Endothelial cell of umbilical vein (primary cell): ENCODE measurements around the gene RMND1. TPM values are rescaled to one million over a fixed set of nuclear protein-coding genes. Genes with fewer than 3 reads are reported as not detected.
A peak's percentile ranks its signal among the peaks of the same experiment; 100 is the strongest.

ENCODE experiments used
- BruUV-seq: library from RNA; stranded (reverse); fragments of 400-500 nt; replicated peaks from 2 replicates; lab custom pipeline; 2021; lab: Mats Ljungman, UMichigan
- CTCF ChIA-PET: fragments of 300-600, 350-600 bp; sonication (Branson Sonifier 250); formaldehyde crosslinking; loops from one replicate; lab custom pipeline; 2021; ENCODE audit warnings: antibody characterized with exemption, inconsistent platforms; lab: Charles Lee
- POLR2A ChIA-PET: fragments of 300-600, 350-600 bp; sonication (Branson Sonifier 250); formaldehyde crosslinking; loops from one replicate; lab custom pipeline; 2021; ENCODE audit warnings: antibody characterized with exemption, inconsistent platforms; lab: Charles Lee
- DNase-seq: peaks from one replicate; pipeline ENCODE4 v3.0.0-alpha.2; 2011; ENCODE audit warnings: low read depth, low spot score
- FAIRE-seq: peaks from 2 replicates; lab custom pipeline; 2011; peaks lifted over from hg19 to GRCh38; lab: Jason Lieb, UNC
- H2AFZ ChIP-seq: 2 replicates; pipeline ENCODE4 v1.6.0; 2012; ENCODE audit warnings: low read depth, low read length, control low read depth, inconsistent platforms
- H3K27ac ChIP-seq: 2 replicates; pipeline ENCODE4 v1.5.1; 2011; ENCODE audit warnings: low read depth, mild to moderate bottlenecking, control low read depth, low read length, moderate library complexity; ENCODE audit not compliant: insufficient read depth
- H3K27me3 ChIP-seq, 2 experiments: 2 replicates each; pipeline versions ENCODE4 v1.6.0 to v1.6.1; 2011; ENCODE audit warnings: low read length in 2 of 2, mixed read lengths in 1 of 2; ENCODE audit not compliant: control insufficient read depth in 2 of 2, insufficient read depth in 2 of 2
- H3K36me3 ChIP-seq, 2 experiments: 2 replicates in 1 of 2; 3 replicates in 1 of 2; pipeline ENCODE4 v1.5.1; 2011; ENCODE audit warnings: low read length in 2 of 2, mild to moderate bottlenecking in 1 of 2, moderate library complexity in 1 of 2; ENCODE audit not compliant: control insufficient read depth in 2 of 2, insufficient read depth in 2 of 2; ENCODE audit errors: extremely low read depth in 1 of 2
- H3K4me1 ChIP-seq: 3 replicates; pipeline ENCODE4 v1.5.1; 2011; ENCODE audit warnings: mild to moderate bottlenecking, low read length; ENCODE audit not compliant: control insufficient read depth, insufficient read depth; ENCODE audit errors: extremely low read depth
- H3K4me2 ChIP-seq: 2 replicates; pipeline ENCODE4 v1.6.1; 2011; ENCODE audit warnings: low read length, control low read depth, mixed read lengths; ENCODE audit not compliant: insufficient read depth
- H3K4me3 ChIP-seq, 3 experiments: fragments of 200-600 bp in 1 of 3; sonication (generic), shearing (Covaris generic) in 1 of 3; replicated peaks in 1 of 3; 2 replicates each; pipeline ENCODE4 v1.5.1; 2011 to 2016; ENCODE audit warnings: control low read depth in 3 of 3, low read length in 3 of 3, mild to moderate bottlenecking in 2 of 3, inconsistent platforms in 1 of 3, low read depth in 1 of 3, moderate library complexity in 1 of 3; ENCODE audit not compliant: insufficient read depth in 1 of 3
- H3K79me2 ChIP-seq: 2 replicates; pipeline ENCODE4 v1.6.0; 2012; ENCODE audit warnings: low read length, inconsistent platforms; ENCODE audit not compliant: control insufficient read depth, insufficient read depth
- H3K9ac ChIP-seq: replicated peaks from 2 replicates; pipeline ENCODE3; 2011; ENCODE audit warnings: low read length, control low read depth; ENCODE audit not compliant: insufficient read depth; ENCODE audit errors: extremely low read depth
- H3K9me1 ChIP-seq: replicated peaks from 3 replicates; pipeline ENCODE4 v1.6.0; 2011; ENCODE audit warnings: mild to moderate bottlenecking, low read length; ENCODE audit not compliant: control insufficient read depth, insufficient read depth; ENCODE audit errors: extremely low read depth
- H3K9me3 ChIP-seq: replicated peaks from 2 replicates; pipeline ENCODE4 v1.5.1; 2012; ENCODE audit warnings: low read length, inconsistent platforms; ENCODE audit not compliant: control insufficient read depth, insufficient read depth
- H4K20me1 ChIP-seq: replicated peaks from 2 replicates; pipeline ENCODE3; 2011; ENCODE audit warnings: mild to moderate bottlenecking, low read length; ENCODE audit not compliant: control insufficient read depth, insufficient read depth; ENCODE audit errors: extremely low read depth
- CTCF ChIP-seq, 2 donors: IDR thresholded peaks; 1 replicate in 1 of 2; 2 replicates in 1 of 2; pipeline ENCODE4 v1.5.1; 2011; ENCODE audit warnings: low read length in 2 of 2, mild to moderate bottlenecking in 2 of 2, moderate library complexity in 2 of 2, control low read depth in 1 of 2, inconsistent platforms in 1 of 2, low read depth in 1 of 2; ENCODE audit not compliant: insufficient read depth in 1 of 2; ENCODE audit errors: extremely low read depth in 1 of 2
- EZH2 ChIP-seq: IDR thresholded peaks from 2 replicates; pipeline ENCODE4 v1.6.1; 2012; ENCODE audit warnings: borderline replicate concordance, low read depth, mild to moderate bottlenecking, moderate library complexity, low read length, inconsistent platforms; ENCODE audit not compliant: severe bottlenecking
- FOS ChIP-seq: IDR thresholded peaks from 2 replicates; pipeline ENCODE4 v1.6.1; 2011; ENCODE audit warnings: mild to moderate bottlenecking, low read length, moderate library complexity, borderline replicate concordance; ENCODE audit not compliant: insufficient read depth
- GATA2 ChIP-seq: IDR thresholded peaks from 2 replicates; pipeline ENCODE4 v1.7.0; 2011; ENCODE audit warnings: low read depth, mild to moderate bottlenecking, moderate library complexity, mixed read lengths, low read length; ENCODE audit not compliant: insufficient read length, insufficient read depth
- JUN ChIP-seq: IDR thresholded peaks from 2 replicates; pipeline ENCODE4 v1.6.1; 2011; ENCODE audit warnings: borderline replicate concordance, low read depth; ENCODE audit not compliant: insufficient read length, insufficient read depth
- MYC ChIP-seq: IDR thresholded peaks from one replicate; pipeline ENCODE4 v1.6.1; 2011; ENCODE audit warnings: mild to moderate bottlenecking, low read depth, low read length
- POLR2A ChIP-seq: IDR thresholded peaks from 2 replicates; pipeline ENCODE4 v1.6.1; 2012; ENCODE audit warnings: low read depth, mild to moderate bottlenecking, control low read depth, low read length
- POLR2AphosphoS5 ChIP-seq: IDR thresholded peaks from 2 replicates; pipeline ENCODE4 v1.6.1; 2012; ENCODE audit warnings: low read depth, mild to moderate bottlenecking, control low read depth, low read length, moderate library complexity; ENCODE audit not compliant: insufficient read depth
- dilution Hi-C: fragments of 300-500 bp; cut with MboI; formaldehyde crosslinking; loops from one replicate; pipeline ENCODE4 v1.15.0; 2019; ENCODE audit warnings: low sequenced_read_pairs; ENCODE audit not compliant: extremely low pct_ligation_motif_present
- intact Hi-C: fragments of 100-400 bp; cut with micrococcal nuclease; formaldehyde crosslinking; loops from one replicate; pipeline ENCODE4 v1.10.0; 2022
- polyA plus RNA-seq, 4 experiments: library from polyadenylated mRNA; depleted of rRNA in 3 of 4; stranded (reverse) in 3 of 4; unstranded in 1 of 4; fragments of >200 nt; gene quantifications; 2 replicates each; pipeline versions ENCODE4 v1.2.1 to v1.2.3, GENCODE V29; 2011 to 2012; ENCODE audit warnings: missing spikeins in 1 of 4
- total RNA-seq: library from RNA; stranded (reverse); gene quantifications from 2 replicates; pipeline ENCODE4 v1.2.3, GENCODE V29; 2021
- TF ChIP-seq, protein P1 (sequence below): IDR thresholded peaks from 2 replicates; pipeline ENCODE4 v1.6.1; 2011; ENCODE audit not compliant: insufficient read depth, insufficient read length

RMND1 gene
- total and polyA plus RNA-seq, 2 donors (not counting 3 experiments of a cell fraction or from before 2014, with no cell fraction given), result 6.3 to 21.4 TPM

DNA sequence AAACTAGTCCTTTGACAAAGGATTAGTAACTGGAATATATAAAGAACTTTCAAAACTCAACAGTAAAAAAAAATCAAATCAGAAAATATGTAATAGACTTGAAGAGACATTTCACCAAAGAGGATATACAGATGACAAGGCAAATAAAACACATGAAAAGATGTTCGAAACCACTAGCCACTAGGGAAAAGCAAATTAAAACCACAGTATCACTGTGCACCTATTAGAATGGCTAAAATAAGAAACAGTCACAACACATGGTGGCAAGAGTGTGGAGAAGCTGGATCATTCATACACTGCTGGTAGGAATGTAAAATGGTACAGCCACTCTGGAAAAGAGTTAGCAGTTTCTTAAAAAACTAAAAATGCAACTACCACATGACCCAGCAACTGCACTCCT is 75.5 kb downstream of the RMND1 start:
- no peak overlapping the region for H3K4me3 ChIP-seq
- H3K4me2 ChIP-seq, result no peak overlapping the region
- no peak overlapping the region for H2AFZ ChIP-seq
- DNase-seq (no peak), FAIRE-seq (peak; percentile 37)
- TF ChIP-seq FOS, result no peak
- TF ChIP-seq POLR2AphosphoS5, result no peak
- no peak for TF ChIP-seq POLR2A
- TF ChIP-seq GATA2, result no peak
- no peak for TF ChIP-seq JUN
- TF ChIP-seq EZH2, result no peak
- no peak for TF ChIP-seq CTCF (IDR thresholded peaks at IDR 0.05; ENCODE audit: extremely low read depth in 1 of 2, insufficient read depth in 1 of 2, low read depth in 1 of 2, low read length in 2 of 2)
- TF ChIP-seq, protein P1, sequence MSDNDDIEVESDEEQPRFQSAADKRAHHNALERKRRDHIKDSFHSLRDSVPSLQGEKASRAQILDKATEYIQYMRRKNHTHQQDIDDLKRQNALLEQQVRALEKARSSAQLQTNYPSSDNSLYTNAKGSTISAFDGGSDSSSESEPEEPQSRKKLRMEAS, result no peak
- no peak for TF ChIP-seq MYC
- H3K27ac ChIP-seq, result no peak overlapping the region
- no peaks in the 10 kb centered on the region for H4K20me1 ChIP-seq
- peaks cover 46% of the 10 kb centered on the region for H3K79me2 ChIP-seq
- dilution Hi-C loops, result no loop called here
- H3K36me3 ChIP-seq, result peaks cover under 1 to 3% of the 10 kb centered on the region in 2 experiments
- H3K9ac ChIP-seq, result no peak overlapping the region
- ChIA-PET POLR2A (no interaction called here), CTCF (interaction anchor here (1.0 to 1.7 kb wide), 2 partner anchors 14 to 42 kb away, joined by 3 to 7 read pairs; no protein-coding TSS in a partner anchor)
- H3K4me1 ChIP-seq, result peaks cover 25% of the 10 kb centered on the region
- H3K9me3 ChIP-seq, result no peaks in the 10 kb centered on the region
- no peaks in the 10 kb centered on the region for H3K9me1 ChIP-seq
- no peaks in the 10 kb centered on the region for H3K27me3 ChIP-seq
- no TSS peak for BruUV-seq
- intact Hi-C loops, result no loop called here
